Osteocyte (in vitro differentiated cells): ENCODE results near the gene GGACT. TPM values are rescaled to one million over a fixed set of nuclear protein-coding genes. Genes with fewer than 3 reads are reported as not detected.

Source experiments
- DNase-seq: peaks from one replicate; pipeline ENCODE4 v3.0.0; 2021; ENCODE audit warnings: mixed read lengths; ENCODE audit not compliant: unreplicated experiment; ENCODE audit errors: extremely low spot score
- H3K27ac Mint-ChIP-seq: one replicate; pipeline ENCODE4 v1.8.0; 2021; ENCODE audit warnings: mild to moderate bottlenecking, mixed read lengths; ENCODE audit not compliant: unreplicated experiment
- H3K27me3 Mint-ChIP-seq: one replicate; pipeline ENCODE4 v1.8.0; 2021; ENCODE audit warnings: mixed read lengths; ENCODE audit not compliant: unreplicated experiment
- H3K36me3 Mint-ChIP-seq: one replicate; pipeline ENCODE4 v1.8.0; 2021; ENCODE audit warnings: mixed read lengths; ENCODE audit not compliant: unreplicated experiment
- H3K4me1 Mint-ChIP-seq: one replicate; pipeline ENCODE4 v1.8.0; 2021; ENCODE audit warnings: mixed read lengths; ENCODE audit not compliant: unreplicated experiment
- H3K4me3 Mint-ChIP-seq: one replicate; pipeline ENCODE4 v1.8.0; 2021; ENCODE audit warnings: mild to moderate bottlenecking, moderate library complexity, mixed read lengths; ENCODE audit not compliant: unreplicated experiment
- H3K9me3 Mint-ChIP-seq: one replicate; pipeline ENCODE4 v1.8.0; 2021; ENCODE audit warnings: mixed read lengths; ENCODE audit not compliant: unreplicated experiment
- CTCF ChIP-seq: fragments of 200-600 bp; sonication (generic); IDR thresholded peaks from 2 replicates; pipeline ENCODE4 v1.5.0; 2021; ENCODE audit warnings: antibody characterized with exemption, mild to moderate bottlenecking, moderate library complexity
- total RNA-seq: library from RNA; stranded (reverse); gene quantifications from 2 replicates; pipeline ENCODE4 v1.2.1, GENCODE V29; 2021

GGACT gene
- total RNA-seq, 1 donor from 2014 or later, result 7.1 TPM

DNA sequence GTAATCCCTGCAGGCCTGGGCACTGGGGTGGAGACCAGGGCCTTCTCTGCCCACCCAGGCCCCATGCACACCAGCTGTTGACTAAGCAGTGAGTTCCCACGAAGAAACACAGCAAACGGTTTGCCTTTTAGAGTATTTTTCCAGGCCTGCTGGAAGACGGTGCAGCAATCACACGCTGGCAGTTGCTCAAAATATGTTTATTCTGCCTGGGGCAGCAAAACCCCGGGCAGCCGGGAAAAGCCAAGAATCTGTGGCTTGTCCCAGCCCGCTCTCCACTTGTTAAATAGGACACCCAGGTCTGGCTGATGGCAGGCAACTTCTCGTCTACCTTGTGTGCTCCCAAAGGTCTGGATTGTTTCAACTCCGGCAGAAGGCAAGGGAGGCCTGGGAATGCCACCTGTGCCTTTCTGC is 40.8 kb downstream of the GGACT start:
- H3K36me3 Mint-ChIP-seq, result no peaks in the 10 kb centered on the region
- peak overlapping the region; percentile 8 for H3K4me3 Mint-ChIP-seq
- H3K9me3 Mint-ChIP-seq, result no peaks in the 10 kb centered on the region
- no peaks in the 10 kb centered on the region for H3K27me3 Mint-ChIP-seq
- H3K27ac Mint-ChIP-seq, result peak overlapping the region; percentile 89
- DNase-seq, result peak; percentile 85
- peaks cover 66% of the 10 kb centered on the region for H3K4me1 Mint-ChIP-seq
- TF ChIP-seq CTCF, result no peak

DNA sequence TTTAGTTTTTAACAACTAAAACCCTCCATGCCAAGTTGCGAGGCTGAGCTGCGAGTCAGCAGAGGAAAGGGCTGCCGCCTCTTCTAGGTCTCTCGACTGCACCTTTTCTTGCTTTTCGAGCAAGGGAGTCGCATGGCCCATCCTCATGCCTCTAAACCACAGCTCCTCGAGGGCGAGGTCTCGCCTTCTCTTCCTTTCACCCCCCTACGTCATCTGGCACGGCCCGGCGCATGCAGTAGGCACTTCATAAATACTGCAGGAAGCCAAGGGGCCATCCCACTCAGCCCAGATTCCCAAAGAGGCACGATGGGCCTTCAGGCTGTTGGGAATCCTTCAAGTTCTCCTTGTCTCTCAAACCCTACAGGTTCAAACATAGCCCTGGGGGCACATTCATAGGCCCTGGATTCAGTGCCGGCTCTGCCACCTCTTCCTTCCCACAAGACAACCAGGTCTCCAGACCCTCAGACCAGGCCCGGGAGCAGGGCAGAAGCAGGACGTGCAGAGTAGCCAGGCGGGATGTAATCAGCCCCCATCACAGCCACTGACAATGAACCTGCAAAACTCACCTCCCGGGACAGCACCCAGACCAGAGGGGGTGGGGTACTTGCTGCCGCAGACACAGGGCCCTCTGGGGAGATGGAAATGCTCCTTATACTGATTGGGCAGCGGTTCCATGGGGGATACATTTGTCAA is 41.7 kb downstream of the GGACT start:
- Mint-ChIP-seq H3K27me3 (no peaks in the 10 kb centered on the region), H3K36me3 (no peaks in the 10 kb centered on the region), H3K27ac (peak overlapping the region; percentile 89), H3K4me3 (no peak overlapping the region), H3K4me1 (peaks cover 73% of the 10 kb centered on the region), H3K9me3 (no peaks in the 10 kb centered on the region)
- DNase-seq, result no peak
- no peak for TF ChIP-seq CTCF

- TF ChIP-seq CTCF, result no peak
- Mint-ChIP-seq H3K27me3 (no peaks in the 10 kb centered on the region), H3K4me3 (no peak overlapping the region), H3K36me3 (no peaks in the 10 kb centered on the region), H3K9me3 (no peaks in the 10 kb centered on the region), H3K4me1 (peaks cover 71% of the 10 kb centered on the region), H3K27ac (peak overlapping the region; percentile 91)
- no peak for DNase-seq
Observed at GRCh38 chr13:100545684-100546061, 42.9 kb downstream of the GGACT start.

- peak overlapping the region; percentile 91 for H3K27ac Mint-ChIP-seq
- DNase-seq, result peak; percentile 86
- H3K36me3 Mint-ChIP-seq, result peaks cover 2% of the 10 kb centered on the region
- TF ChIP-seq CTCF, result no peak
- peak overlapping the region; percentile 58 for H3K4me3 Mint-ChIP-seq
- no peaks in the 10 kb centered on the region for H3K9me3 Mint-ChIP-seq
- peaks cover 67% of the 10 kb centered on the region for H3K4me1 Mint-ChIP-seq
- no peaks in the 10 kb centered on the region for H3K27me3 Mint-ChIP-seq
Observed at GRCh38 chr13:100544866-100545683, 43.5 kb downstream of the GGACT start.
